Endothelial cell of umbilical vein (primary cell): Measurements from ENCODE around the gene DDR2.

ENCODE experiments used
- CTCF ChIP-seq, 2 donors: IDR thresholded peaks; 1 replicate in 1 of 2; 2 replicates in 1 of 2; pipeline ENCODE4 v1.5.1; 2011; ENCODE audit warnings: low read length in 2 of 2, mild to moderate bottlenecking in 2 of 2, moderate library complexity in 2 of 2, control low read depth in 1 of 2, inconsistent platforms in 1 of 2, low read depth in 1 of 2; ENCODE audit not compliant: insufficient read depth in 1 of 2; ENCODE audit errors: extremely low read depth in 1 of 2
- EZH2 ChIP-seq: IDR thresholded peaks from 2 replicates; pipeline ENCODE4 v1.6.1; 2012; ENCODE audit warnings: borderline replicate concordance, low read depth, mild to moderate bottlenecking, moderate library complexity, low read length, inconsistent platforms; ENCODE audit not compliant: severe bottlenecking
- GATA2 ChIP-seq: IDR thresholded peaks from 2 replicates; pipeline ENCODE4 v1.7.0; 2011; ENCODE audit warnings: low read depth, mild to moderate bottlenecking, moderate library complexity, mixed read lengths, low read length; ENCODE audit not compliant: insufficient read length, insufficient read depth
- JUN ChIP-seq: IDR thresholded peaks from 2 replicates; pipeline ENCODE4 v1.6.1; 2011; ENCODE audit warnings: borderline replicate concordance, low read depth; ENCODE audit not compliant: insufficient read length, insufficient read depth
- MYC ChIP-seq: IDR thresholded peaks from one replicate; pipeline ENCODE4 v1.6.1; 2011; ENCODE audit warnings: mild to moderate bottlenecking, low read depth, low read length
- POLR2A ChIP-seq: IDR thresholded peaks from 2 replicates; pipeline ENCODE4 v1.6.1; 2012; ENCODE audit warnings: low read depth, mild to moderate bottlenecking, control low read depth, low read length
- POLR2AphosphoS5 ChIP-seq: IDR thresholded peaks from 2 replicates; pipeline ENCODE4 v1.6.1; 2012; ENCODE audit warnings: low read depth, mild to moderate bottlenecking, control low read depth, low read length, moderate library complexity; ENCODE audit not compliant: insufficient read depth

GRCh38 chr1:162734047-162734446 lies 101.8 kb downstream of the DDR2 start:
- TF ChIP-seq CTCF (IDR thresholded peaks at IDR 0.05; ENCODE audit: extremely low read depth in 1 of 2, insufficient read depth in 1 of 2, low read depth in 1 of 2, low read length in 2 of 2), result no peak
- no peak for TF ChIP-seq MYC
- TF ChIP-seq POLR2AphosphoS5, result no peak
- TF ChIP-seq GATA2, result no peak
- TF ChIP-seq POLR2A, result no peak
- no peak for TF ChIP-seq EZH2
- no peak for TF ChIP-seq JUN
